GM10266 (cell line): ENCODE data around the gene MT1B.
A peak's percentile ranks its signal among the peaks of the same experiment; 100 is the strongest.

ENCODE experiments used
- DNase-seq: peaks from one replicate; pipeline ENCODE4 v3.0.0; 2012; ENCODE audit errors: extremely low spot score
- TF ChIP-seq, protein P1 (sequence below): IDR thresholded peaks from 2 replicates; pipeline ENCODE4 v1.5.1; 2012; ENCODE audit warnings: mild to moderate bottlenecking, low read depth; ENCODE audit not compliant: control insufficient read depth, insufficient read depth; ENCODE audit errors: missing control alignments

The MT1B gene

GRCh38 chr16:56639045-56639444 is 12.6 kb upstream of the MT1B start:
- DNase-seq, result no peak
- TF ChIP-seq, protein P1, sequence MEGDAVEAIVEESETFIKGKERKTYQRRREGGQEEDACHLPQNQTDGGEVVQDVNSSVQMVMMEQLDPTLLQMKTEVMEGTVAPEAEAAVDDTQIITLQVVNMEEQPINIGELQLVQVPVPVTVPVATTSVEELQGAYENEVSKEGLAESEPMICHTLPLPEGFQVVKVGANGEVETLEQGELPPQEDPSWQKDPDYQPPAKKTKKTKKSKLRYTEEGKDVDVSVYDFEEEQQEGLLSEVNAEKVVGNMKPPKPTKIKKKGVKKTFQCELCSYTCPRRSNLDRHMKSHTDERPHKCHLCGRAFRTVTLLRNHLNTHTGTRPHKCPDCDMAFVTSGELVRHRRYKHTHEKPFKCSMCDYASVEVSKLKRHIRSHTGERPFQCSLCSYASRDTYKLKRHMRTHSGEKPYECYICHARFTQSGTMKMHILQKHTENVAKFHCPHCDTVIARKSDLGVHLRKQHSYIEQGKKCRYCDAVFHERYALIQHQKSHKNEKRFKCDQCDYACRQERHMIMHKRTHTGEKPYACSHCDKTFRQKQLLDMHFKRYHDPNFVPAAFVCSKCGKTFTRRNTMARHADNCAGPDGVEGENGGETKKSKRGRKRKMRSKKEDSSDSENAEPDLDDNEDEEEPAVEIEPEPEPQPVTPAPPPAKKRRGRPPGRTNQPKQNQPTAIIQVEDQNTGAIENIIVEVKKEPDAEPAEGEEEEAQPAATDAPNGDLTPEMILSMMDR, result no peak

GRCh38 chr16:56640076-56640475 is 11.6 kb upstream of the MT1B start:
- DNase-seq, result no peak
- TF ChIP-seq, protein P1, result no peak

- no peak for DNase-seq
- TF ChIP-seq, protein P1, result no peak
These were observed 10.5 kb upstream of the MT1B start for GRCh38 chr16:56641166-56641565.

DNA sequence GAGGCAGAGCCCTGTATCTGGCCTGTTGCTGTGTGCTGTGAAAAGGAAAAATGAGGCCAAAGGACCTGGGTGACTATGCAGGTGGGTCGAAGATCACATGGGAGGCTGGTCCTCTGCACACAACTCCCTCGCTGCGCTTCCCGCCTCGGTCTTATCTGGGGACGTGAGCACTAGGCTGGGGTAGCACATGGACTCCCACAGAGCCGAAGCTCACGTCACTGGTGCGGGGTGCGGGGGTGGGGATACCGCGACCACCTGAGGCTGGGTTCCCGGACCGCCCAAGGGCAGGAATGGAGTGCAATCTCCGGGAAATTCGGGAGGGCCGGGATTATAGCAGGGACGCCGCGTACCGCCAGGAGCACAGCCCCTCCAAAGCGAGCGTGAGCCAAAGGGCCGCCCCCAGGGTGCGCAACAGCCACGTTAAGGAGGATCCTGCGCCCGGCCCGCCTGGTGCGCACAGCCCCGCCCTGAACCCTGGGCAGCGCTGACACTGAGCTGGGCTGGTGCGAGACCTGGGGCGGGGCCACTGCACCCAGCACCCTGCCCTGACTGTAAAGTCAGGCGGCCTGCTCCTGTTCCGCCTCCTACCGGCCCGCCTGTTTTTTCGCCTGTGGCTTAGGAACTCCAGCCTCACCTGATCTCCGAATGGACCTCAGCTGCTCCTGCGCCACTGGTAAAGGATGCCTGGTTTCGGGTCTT is 8.5 kb upstream of the MT1B start:
- DNase-seq, result peak; percentile 69
- TF ChIP-seq, protein P1, result peak; percentile 22

DNA sequence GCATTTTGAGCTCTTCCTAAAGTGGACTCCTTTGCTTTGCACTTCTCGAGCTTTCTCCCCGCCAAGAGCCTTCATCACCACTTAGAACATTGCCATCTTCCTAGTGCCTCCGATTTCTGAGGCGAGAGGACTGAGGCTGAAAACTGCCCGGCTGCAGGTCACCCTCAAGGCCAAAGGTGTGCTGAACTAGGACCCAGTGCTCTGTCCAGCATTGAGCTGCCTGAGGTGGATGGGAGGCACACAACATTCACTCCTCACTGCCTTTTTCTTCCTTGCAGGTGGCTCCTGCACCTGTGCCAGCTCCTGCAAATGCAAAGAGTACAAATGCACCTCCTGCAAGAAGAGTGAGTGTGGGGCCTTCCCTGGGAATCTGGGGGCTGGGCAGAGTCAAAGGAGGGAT is 7.9 kb upstream of the MT1B start:
- DNase-seq, result no peak
- TF ChIP-seq, protein P1, result no peak

DNA sequence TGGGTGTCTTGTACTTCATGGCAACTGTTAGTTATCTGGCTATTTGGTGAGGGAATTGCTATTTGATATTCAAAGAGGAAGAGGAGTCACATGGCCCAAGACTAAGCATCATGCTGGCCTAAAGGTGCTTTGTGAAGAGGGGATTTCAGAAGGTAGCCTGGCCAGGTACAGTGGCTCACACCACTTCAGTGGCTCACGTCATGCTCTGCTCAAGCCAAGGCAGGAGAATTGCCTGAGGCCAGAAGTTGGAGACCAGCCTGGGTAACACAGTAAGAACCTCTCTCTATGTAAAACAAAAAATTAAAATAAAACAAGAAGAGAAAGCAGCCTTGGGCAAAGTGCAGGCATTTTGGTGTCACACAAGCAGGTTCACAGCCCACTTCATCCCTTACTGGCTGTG is 6.4 kb upstream of the MT1B start:
- no peak for DNase-seq
- TF ChIP-seq, protein P1, result no peak

- no peak for DNase-seq
- TF ChIP-seq, protein P1, result no peak
These were observed 5.8 kb upstream of the MT1B start for GRCh38 chr16:56645838-56646237.
